Prostate gland (tissue), 2 donors: ENCODE results near the gene SLC22A14. TPM values are rescaled to one million over a fixed set of nuclear protein-coding genes. Genes with fewer than 3 reads are reported as not detected.

Experiments
- DNase-seq: peaks from one replicate; pipeline ENCODE4 v3.0.0-alpha.2; 2019; ENCODE audit warnings: low spot score
- H3K27ac ChIP-seq, 2 donors: fragments of 200-600 bp; sonication (generic); 2 replicates each; pipeline ENCODE4 v1.5.1; 2017 to 2019
- H3K27me3 ChIP-seq: fragments of 200-600 bp; sonication (generic); replicated peaks from 2 replicates; pipeline ENCODE4 v1.5.1; 2019; ENCODE audit not compliant: insufficient read depth
- H3K36me3 ChIP-seq, 2 donors: fragments of 200-600 bp; sonication (generic); 1 replicate in 1 of 2; 2 replicates in 1 of 2; pipeline versions ENCODE4 v1.5.1 to v1.8.1; 2017 to 2019
- H3K4me1 ChIP-seq: fragments of 200-600 bp; sonication (generic); replicated peaks from 2 replicates; pipeline ENCODE4 v1.5.1; 2019
- H3K4me3 ChIP-seq, 2 donors: fragments of 200-600 bp; sonication (generic); 2 replicates each; pipeline ENCODE4 v1.5.1; 2017 to 2019
- H3K9me3 ChIP-seq: fragments of 200-600 bp; sonication (generic); 2 replicates; pipeline ENCODE4 v1.5.1; 2017
- CTCF ChIP-seq, 4 experiments: fragments of 200-600 bp in 2 of 4; fragments of 450-650 bp in 2 of 4; sonication (generic) in 2 of 4; IDR thresholded peaks; 1 replicate in 3 of 4; 2 replicates in 1 of 4; pipeline ENCODE4 v1.5.1; 2016 to 2019; ENCODE audit warnings: antibody characterized with exemption in 4 of 4, mild to moderate bottlenecking in 2 of 4, moderate library complexity in 2 of 4
- POLR2A ChIP-seq: fragments of 450-650 bp; IDR thresholded peaks from one replicate; pipeline ENCODE4 v1.6.1; 2016; ENCODE audit warnings: antibody characterized with exemption, mild to moderate bottlenecking
- POLR2AphosphoS5 ChIP-seq: sonication (generic); formaldehyde crosslinking; IDR thresholded peaks from one replicate; pipeline ENCODE4 v1.6.1; 2017; ENCODE audit warnings: antibody characterized with exemption
- WGBS: methylation state at CpG from one replicate; pipeline ENCODE4 v1.1.5; 2018; 5-methylcytosine and 5-hydroxymethylcytosine counted together
- intact Hi-C: fragments of 100-400 bp; cut with DNase I; formaldehyde crosslinking; loops from one replicate; pipeline ENCODE4 v1.14.2; 2022
- total RNA-seq, 2 donors: library from RNA; depleted of rRNA; stranded (reverse); fragments of >200 nt; gene quantifications; one replicate each; pipeline ENCODE4 v1.1.0, GENCODE V29; 2016

Gene SLC22A14
- total RNA-seq, 2 donors from 2014 or later: 0.64 to 1.5 TPM

GRCh38 chr3:38323060-38323459 lies 41.0 kb downstream of the SLC22A14 start:
- H3K36me3 ChIP-seq: no peaks in the 10 kb centered on the region
- H3K27me3 ChIP-seq: no peaks in the 10 kb centered on the region
- 85% methylated on average over 1 of the region's 1 CpG for WGBS
- DNase-seq: no peak
- no peak for TF ChIP-seq CTCF (IDR thresholded peaks at IDR 0.05)
- no peak overlapping the region for H3K4me3 ChIP-seq
- no peak overlapping the region for H3K27ac ChIP-seq
- H3K4me1 ChIP-seq: no peaks in the 10 kb centered on the region
- H3K9me3 ChIP-seq: no peaks in the 10 kb centered on the region
- intact Hi-C loops: no loop called here

GRCh38 chr3:38325256-38325655 lies 43.2 kb downstream of the SLC22A14 start:
- H3K36me3 ChIP-seq: no peaks in the 10 kb centered on the region
- no peak overlapping the region for H3K27ac ChIP-seq
- WGBS: 90% methylated on average over 2 of the region's 2 CpGs
- no peaks in the 10 kb centered on the region for H3K9me3 ChIP-seq
- H3K4me1 ChIP-seq: no peaks in the 10 kb centered on the region
- TF ChIP-seq POLR2AphosphoS5 (no peak), CTCF (IDR thresholded peaks at IDR 0.05) (no peak), POLR2A (no peak)
- intact Hi-C loops: no loop called here
- no peak for DNase-seq
- H3K27me3 ChIP-seq: no peaks in the 10 kb centered on the region
- no peak overlapping the region for H3K4me3 ChIP-seq

GRCh38 chr3:38327335-38328009 lies 45.4 kb downstream of the SLC22A14 start:
- Histone ChIP-seq H3K4me1 (no peaks in the 10 kb centered on the region), H3K36me3 (no peaks in the 10 kb centered on the region), H3K27me3 (no peaks in the 10 kb centered on the region), H3K9me3 (no peaks in the 10 kb centered on the region), H3K4me3 (no peak overlapping the region), H3K27ac (no peak overlapping the region)
- no peak for DNase-seq
- intact Hi-C loops: no loop called here
- TF ChIP-seq POLR2A (no peak), POLR2AphosphoS5 (no peak), CTCF (IDR thresholded peaks at IDR 0.05) (no peak)

- no peak overlapping the region for H3K4me3 ChIP-seq
- intact Hi-C loops: no loop called here
- no peaks in the 10 kb centered on the region for H3K27me3 ChIP-seq
- no peaks in the 10 kb centered on the region for H3K9me3 ChIP-seq
- H3K4me1 ChIP-seq: no peaks in the 10 kb centered on the region
- DNase-seq: no peak
- 89% methylated on average over 4 of the region's 4 CpGs for WGBS
- TF ChIP-seq POLR2A (no peak), CTCF (IDR thresholded peaks at IDR 0.05) (no peak), POLR2AphosphoS5 (no peak)
- H3K36me3 ChIP-seq: no peaks in the 10 kb centered on the region
- no peak overlapping the region for H3K27ac ChIP-seq
Measured at GRCh38 chr3:38331257-38332022, 49.3 kb downstream of the SLC22A14 start.

GRCh38 chr3:38332201-38332600 lies 50.1 kb downstream of the SLC22A14 start:
- 53% methylated on average over 3 of the region's 3 CpGs for WGBS
- intact Hi-C loops: no loop called here
- H3K27ac ChIP-seq: no peak overlapping the region

More at GRCh38 chr3:38332201-38332600, 50.1 kb downstream of the SLC22A14 start:
- Histone ChIP-seq H3K4me3 (no peak overlapping the region), H3K27me3 (no peaks in the 10 kb centered on the region), H3K36me3 (no peaks in the 10 kb centered on the region), H3K4me1 (no peaks in the 10 kb centered on the region), H3K9me3 (no peaks in the 10 kb centered on the region)
- TF ChIP-seq CTCF (IDR thresholded peaks at IDR 0.05) (no peak), POLR2A (no peak), POLR2AphosphoS5 (no peak)
- no peak for DNase-seq
